Measurements from ENCODE around the gene ALG1. TPM values are rescaled to one million over a fixed set of nuclear protein-coding genes. Genes with fewer than 3 reads are reported as not detected.

The ALG1 gene
- total and polyA plus RNA-seq, 5 donors = 8.0 to 11.4 (median 9.5) TPM

DNA sequence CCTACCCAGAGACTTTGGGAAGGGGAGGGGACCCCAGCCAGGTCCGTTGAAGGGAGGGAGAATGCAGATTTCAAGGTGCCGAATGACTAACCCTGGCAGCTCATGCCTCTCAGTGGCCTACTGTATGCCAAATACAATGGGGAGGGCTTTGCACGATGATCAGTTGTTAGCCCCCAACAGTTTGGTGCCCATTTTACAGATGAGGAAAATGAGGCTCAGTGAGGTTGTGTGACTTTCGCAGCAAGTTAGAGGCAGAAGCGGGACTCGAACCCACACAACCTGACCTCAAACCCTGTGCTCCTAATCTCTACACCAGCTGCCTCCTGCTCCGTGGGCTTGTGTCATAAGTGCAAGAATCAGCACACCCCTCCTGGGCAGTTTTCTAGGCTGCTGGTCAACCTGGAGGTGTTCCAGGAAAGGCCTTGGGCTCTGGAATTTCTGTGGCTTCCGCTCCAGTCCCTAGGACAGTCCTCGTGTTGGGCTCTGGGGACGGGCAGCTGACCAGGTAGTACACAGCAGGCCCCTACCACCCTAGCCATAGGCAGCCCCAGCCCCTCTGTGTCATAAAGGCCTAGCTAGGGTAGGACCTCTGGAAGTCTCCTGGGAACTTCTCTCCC, 26.0 kb upstream of the ALG1 start:
- WGBS = 88% methylated on average over 10 of the region's 10 CpGs
- ATAC-seq (no peak), DNase-seq (peak in 1 of 3 donors; percentile 26)
- no peaks in the 10 kb centered on the region for H3K9me3 ChIP-seq (ENCODE audit: control insufficient read depth, low read length)
- H3K4me1 ChIP-seq (ENCODE audit: control insufficient read depth, insufficient read depth, low read length) = no peaks in the 10 kb centered on the region
- no peak overlapping the region for H3K4me3 ChIP-seq (ENCODE audit: low read length)
- intact Hi-C loops (cut with DNase I) = no loop called here
- no peaks in the 10 kb centered on the region for H3K27me3 ChIP-seq (ENCODE audit: control insufficient read depth, insufficient read depth)
- no peak overlapping the region for H3K27ac ChIP-seq (ENCODE audit: low read length)

DNA sequence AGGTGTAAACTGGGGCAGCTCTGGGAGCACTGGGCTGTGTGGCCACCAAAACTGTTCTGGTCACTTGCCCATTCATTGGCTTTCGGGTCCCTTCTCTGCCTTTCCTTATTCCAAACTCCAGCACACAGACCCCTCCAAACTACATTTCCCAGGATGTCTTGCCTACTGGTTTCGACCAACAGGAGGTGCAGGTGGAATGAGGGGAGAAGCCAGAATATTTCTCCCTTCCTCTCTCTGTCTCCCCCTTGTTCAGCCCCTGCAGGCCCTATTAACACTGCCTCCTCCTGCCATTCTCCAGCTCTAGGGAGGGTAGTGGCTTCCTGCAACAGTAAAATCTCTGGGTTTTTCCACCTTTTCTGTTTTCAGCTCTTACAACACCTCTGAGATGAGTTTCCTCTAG, 24.7 kb upstream of the ALG1 start:
- ATAC-seq = no peak
- H3K4me1 ChIP-seq (ENCODE audit: control insufficient read depth, insufficient read depth, low read length) = no peaks in the 10 kb centered on the region
- H3K4me3 ChIP-seq (ENCODE audit: low read length) = no peak overlapping the region
- H3K27ac ChIP-seq (ENCODE audit: low read length) = no peak overlapping the region
- DNase-seq = no peak
- H3K27me3 ChIP-seq (ENCODE audit: control insufficient read depth, insufficient read depth) = no peaks in the 10 kb centered on the region
- no peaks in the 10 kb centered on the region for H3K9me3 ChIP-seq (ENCODE audit: control insufficient read depth, low read length)
- intact Hi-C loops (cut with DNase I) = no loop called here
- WGBS = 79% methylated on average over 2 of the region's 2 CpGs

DNA sequence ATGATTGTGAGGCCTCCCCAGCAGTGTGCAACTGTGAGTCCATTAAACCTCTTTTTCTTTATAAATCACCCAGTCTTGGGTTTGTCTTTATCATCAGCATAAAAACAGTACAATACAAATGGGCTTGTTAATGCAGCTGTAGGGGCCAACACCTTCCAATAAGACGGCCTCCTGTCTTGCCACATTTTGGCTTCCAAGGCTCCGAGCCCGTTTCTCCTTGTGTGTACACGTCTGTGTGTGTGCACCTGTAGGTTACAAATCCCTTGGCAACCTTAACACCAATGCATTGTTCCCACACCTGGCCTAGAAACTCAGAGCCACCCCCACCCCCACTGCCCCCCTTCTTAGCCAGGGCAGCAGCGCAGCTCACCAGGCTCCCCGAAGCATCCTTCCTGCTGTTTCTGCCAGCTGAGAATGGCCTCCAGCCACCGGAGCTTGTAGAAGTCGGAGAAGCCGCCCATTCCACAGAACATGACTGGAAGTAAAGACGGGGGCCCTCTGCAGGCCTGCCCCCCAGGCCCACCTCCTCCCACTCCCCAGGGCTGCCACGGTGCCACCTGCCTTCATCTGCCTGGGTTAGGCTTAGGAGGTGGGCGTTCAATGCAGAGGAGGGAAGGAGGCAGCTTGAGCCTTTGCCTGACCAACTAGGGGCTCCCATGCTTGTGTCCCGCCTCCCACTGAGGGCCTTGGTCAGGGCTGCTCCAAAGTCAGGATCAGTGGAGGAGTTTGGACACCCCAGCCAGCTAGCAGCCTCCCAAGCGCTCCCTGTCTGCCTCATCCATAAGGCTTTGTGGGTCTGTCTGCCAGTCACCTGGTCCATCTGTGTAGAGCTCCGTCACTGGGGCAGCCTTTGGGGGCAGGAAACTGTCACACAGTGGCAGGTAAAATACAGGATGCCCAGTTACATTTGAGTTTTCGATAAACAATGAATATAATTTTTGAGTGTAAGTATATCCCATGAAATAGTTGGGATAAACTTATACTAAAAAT, 16.5 kb upstream of the ALG1 start:
- H3K9me3 ChIP-seq (ENCODE audit: control insufficient read depth, low read length) = no peaks in the 10 kb centered on the region
- no peak overlapping the region for H3K27ac ChIP-seq (ENCODE audit: low read length)
- 88% methylated on average over 16 of the region's 16 CpGs for WGBS
- no peak for DNase-seq
- ATAC-seq = no peak
- H3K27me3 ChIP-seq (ENCODE audit: control insufficient read depth, insufficient read depth) = no peaks in the 10 kb centered on the region
- H3K4me1 ChIP-seq (ENCODE audit: control insufficient read depth, insufficient read depth, low read length) = no peaks in the 10 kb centered on the region
- H3K4me3 ChIP-seq (ENCODE audit: low read length) = no peak overlapping the region
- intact Hi-C loops (cut with DNase I) = no loop called here

DNA sequence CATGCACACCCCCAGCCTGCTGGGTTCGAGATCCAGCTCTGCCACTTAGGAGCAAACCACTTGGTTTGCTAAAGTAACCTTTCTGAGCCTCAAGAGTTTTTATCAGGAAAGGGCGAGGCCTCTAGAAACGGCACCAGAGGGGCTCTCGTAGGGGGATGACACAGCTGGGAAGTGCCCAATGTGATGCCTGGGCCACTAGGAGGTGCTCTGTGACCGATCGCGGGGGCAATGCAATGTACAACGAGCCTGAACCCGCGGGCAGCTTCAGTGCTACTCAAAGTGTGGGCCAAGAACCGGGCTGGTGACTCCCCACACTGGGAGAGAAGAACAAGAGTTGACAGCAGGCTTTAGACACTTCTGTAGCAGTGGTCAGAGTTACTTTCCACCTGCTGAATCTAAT, 15.3 kb upstream of the ALG1 start:
- no peak overlapping the region for H3K4me3 ChIP-seq (ENCODE audit: low read length)
- H3K27me3 ChIP-seq (ENCODE audit: control insufficient read depth, insufficient read depth) = no peaks in the 10 kb centered on the region
- ATAC-seq = peak; percentile 43 to 51
- WGBS = 12% methylated on average over 11 of the region's 11 CpGs
- intact Hi-C loops (cut with DNase I) = no loop called here
- DNase-seq = peak in 1 of 3 donors; percentile 56
- H3K9me3 ChIP-seq (ENCODE audit: control insufficient read depth, low read length) = no peaks in the 10 kb centered on the region
- H3K27ac ChIP-seq (ENCODE audit: low read length) = no peak overlapping the region
- no peaks in the 10 kb centered on the region for H3K4me1 ChIP-seq (ENCODE audit: control insufficient read depth, insufficient read depth, low read length)

DNA sequence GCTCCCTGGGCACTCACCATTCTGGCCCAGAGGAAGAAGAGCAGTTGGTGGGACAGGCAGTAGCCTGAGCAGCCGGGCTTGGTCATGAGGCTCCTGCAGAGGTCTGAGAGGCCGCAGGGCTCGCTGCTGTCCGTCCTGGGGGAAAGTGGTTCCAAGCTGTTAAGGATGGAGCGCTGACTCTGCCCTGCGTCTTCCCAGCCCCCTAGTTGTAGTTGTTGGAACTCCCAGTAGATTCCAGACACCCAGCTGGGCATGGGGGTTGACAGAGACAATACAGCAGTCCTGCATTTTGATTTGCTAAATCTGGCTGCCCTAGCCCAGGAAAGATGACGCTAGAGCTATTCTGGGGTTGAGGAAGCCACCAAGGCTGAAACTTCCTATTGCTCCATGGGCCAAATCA, 13.2 kb upstream of the ALG1 start:
- Histone ChIP-seq H3K27ac (ENCODE audit: low read length) (no peak overlapping the region), H3K9me3 (ENCODE audit: control insufficient read depth, low read length) (no peaks in the 10 kb centered on the region), H3K4me1 (ENCODE audit: control insufficient read depth, insufficient read depth, low read length) (no peaks in the 10 kb centered on the region), H3K27me3 (ENCODE audit: control insufficient read depth, insufficient read depth) (no peaks in the 10 kb centered on the region), H3K4me3 (ENCODE audit: low read length) (no peak overlapping the region)
- intact Hi-C loops (cut with DNase I) = no loop called here
- no peak for ATAC-seq
- 32% methylated on average over 7 of the region's 7 CpGs for WGBS
- DNase-seq = no peak

DNA sequence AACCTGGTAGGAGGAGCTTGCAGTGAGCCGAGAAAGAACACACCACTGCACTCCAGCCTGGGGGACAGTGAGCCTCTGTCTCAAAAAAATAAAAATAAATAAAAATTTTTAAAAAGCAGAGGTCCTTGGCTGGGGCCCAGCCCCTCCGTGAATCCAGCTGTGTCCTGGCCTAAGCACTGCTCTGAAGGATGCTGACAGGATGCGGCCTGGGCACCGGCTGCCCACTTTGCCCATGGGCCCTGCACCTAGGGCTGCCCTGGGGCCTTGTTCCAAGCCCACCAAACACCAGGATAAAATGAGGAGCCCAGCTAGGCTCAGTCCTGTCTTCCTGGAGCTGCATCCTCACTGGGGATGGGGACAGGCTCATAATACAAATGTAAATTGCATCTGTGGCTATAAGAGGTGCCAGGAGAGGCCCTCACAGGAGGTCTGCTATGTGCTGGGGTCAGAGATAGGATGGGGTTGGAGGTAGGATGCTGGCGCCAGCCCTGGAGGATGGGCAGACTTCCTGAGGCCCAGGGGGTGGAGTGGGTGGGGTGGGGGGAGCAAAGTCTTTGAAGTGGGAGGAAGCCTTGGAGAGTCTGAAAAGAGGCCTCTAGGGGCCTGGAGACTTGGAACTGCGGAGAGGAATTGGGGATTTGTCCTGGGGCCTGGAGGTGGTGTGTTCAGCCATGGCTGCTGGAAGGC, 12.1 kb upstream of the ALG1 start:
- intact Hi-C loops (cut with DNase I) = no loop called here
- Histone ChIP-seq H3K9me3 (ENCODE audit: control insufficient read depth, low read length) (no peaks in the 10 kb centered on the region), H3K27me3 (ENCODE audit: control insufficient read depth, insufficient read depth) (no peaks in the 10 kb centered on the region), H3K27ac (ENCODE audit: low read length) (no peak overlapping the region), H3K4me3 (ENCODE audit: low read length) (no peak overlapping the region), H3K4me1 (ENCODE audit: control insufficient read depth, insufficient read depth, low read length) (no peaks in the 10 kb centered on the region)
- no peak for ATAC-seq
- DNase-seq = no peak
- WGBS = 67% methylated on average over 6 of the region's 6 CpGs

DNA sequence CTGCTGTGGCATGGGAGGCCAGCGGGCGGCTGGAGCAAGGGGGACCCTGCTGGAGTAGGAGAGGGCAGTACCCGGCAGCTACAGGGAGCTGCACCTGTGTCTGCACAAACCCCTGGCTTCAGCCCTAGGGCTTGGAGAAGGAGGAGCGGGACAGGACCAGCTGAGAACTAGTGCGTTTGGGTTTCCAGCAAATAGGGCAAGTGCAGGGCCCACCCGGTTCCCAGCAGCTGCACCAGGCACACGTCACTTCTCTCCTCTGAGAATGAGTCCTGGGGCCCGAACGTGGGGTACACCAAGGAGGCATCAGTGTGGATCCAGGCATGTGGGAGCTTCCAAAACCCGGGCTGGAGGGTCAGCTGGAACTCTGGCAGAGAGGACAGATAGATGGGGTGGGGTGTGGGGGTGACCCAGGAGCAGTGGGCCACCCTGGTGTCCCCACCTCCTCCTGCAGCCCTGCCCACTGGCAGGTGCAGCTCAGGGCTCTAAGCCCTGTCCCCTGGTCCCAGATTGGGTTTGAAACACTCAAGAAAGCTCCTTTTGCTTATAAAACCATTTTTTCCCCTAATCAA, 11.5 kb upstream of the ALG1 start:
- DNase-seq (no peak), ATAC-seq (no peak)
- Histone ChIP-seq H3K4me1 (ENCODE audit: control insufficient read depth, insufficient read depth, low read length) (no peaks in the 10 kb centered on the region), H3K27ac (ENCODE audit: low read length) (no peak overlapping the region), H3K9me3 (ENCODE audit: control insufficient read depth, low read length) (no peaks in the 10 kb centered on the region), H3K4me3 (ENCODE audit: low read length) (no peak overlapping the region), H3K27me3 (ENCODE audit: control insufficient read depth, insufficient read depth) (no peaks in the 10 kb centered on the region)
- intact Hi-C loops (cut with DNase I) = no loop called here
- WGBS = 77% methylated on average over 10 of the region's 10 CpGs

DNA sequence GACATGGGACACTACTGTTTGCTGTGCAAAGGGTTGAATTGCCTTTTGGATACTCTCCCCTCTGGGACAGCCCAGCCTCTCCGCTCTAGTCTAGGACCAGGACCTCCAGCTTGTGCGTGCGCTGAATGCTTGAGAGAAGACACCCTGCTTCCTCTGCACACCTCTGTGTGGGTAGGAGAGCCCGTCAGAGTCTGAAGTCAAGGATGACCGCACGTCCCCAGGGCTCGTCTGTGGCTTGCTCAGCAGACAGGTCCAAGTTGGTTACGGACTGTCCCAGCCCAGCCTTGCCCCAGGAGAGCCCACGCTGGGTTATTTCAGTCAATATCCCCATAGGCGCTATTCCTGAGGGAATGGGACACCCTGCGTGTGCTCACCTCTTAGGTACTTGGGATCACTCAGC, 9.6 kb upstream of the ALG1 start:
- Histone ChIP-seq H3K27me3 (ENCODE audit: control insufficient read depth, insufficient read depth) (no peaks in the 10 kb centered on the region), H3K27ac (ENCODE audit: low read length) (no peak overlapping the region), H3K4me1 (ENCODE audit: control insufficient read depth, insufficient read depth, low read length) (no peaks in the 10 kb centered on the region), H3K9me3 (ENCODE audit: control insufficient read depth, low read length) (no peaks in the 10 kb centered on the region), H3K4me3 (ENCODE audit: low read length) (no peak overlapping the region)
- intact Hi-C loops (cut with DNase I) = no loop called here
- DNase-seq (no peak), ATAC-seq (no peak)
- WGBS = 81% methylated on average over 11 of the region's 11 CpGs

DNA sequence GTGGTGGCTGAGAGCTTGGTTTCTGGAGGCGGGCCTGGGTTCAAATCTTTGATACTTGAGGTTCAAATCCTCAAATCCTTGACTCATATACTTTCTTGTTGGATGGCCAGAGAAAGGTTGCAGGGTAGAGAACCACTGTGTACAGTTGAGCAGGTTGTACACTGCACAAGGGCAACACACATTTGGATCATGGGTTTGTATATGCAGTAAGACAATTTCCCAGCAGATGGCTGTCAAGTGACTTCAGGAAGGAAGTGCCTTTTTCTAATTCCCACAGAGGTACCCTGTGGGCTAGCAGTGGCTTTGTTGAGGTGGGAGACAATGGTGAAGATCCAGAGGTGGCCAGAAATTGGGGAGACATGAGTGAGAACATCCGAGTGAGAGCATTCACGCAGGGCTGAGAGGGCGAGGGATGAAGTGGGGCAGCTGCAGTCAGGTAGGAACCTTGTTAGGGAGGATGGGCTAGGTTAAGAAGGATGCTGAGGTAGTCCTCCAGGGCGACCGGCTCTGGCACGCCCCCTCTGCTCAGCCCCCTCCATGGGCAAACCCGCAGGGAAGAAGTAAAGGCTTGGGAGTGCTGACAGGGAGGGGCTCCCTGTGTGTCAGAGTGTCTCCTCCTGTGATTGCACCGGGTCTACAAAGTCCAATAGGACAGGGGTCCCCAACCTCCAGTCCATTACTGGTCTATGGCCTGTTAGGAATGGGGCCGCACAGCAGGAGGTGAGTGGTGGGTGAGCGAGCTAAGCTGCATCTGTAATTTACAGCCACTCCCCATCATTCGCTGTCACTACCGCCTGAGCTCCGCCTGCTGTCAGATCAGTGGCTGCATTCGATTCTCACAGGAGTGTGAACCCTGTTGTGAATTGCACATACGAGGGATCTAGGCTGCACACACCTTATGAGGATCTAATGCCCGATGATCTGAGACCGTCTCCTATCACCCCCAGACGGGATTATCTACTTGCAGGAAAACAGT, 8.6 kb upstream of the ALG1 start:
- no peak overlapping the region for H3K27ac ChIP-seq (ENCODE audit: low read length)
- no peaks in the 10 kb centered on the region for H3K4me1 ChIP-seq (ENCODE audit: control insufficient read depth, insufficient read depth, low read length)
- no peaks in the 10 kb centered on the region for H3K9me3 ChIP-seq (ENCODE audit: control insufficient read depth, low read length)
- H3K4me3 ChIP-seq (ENCODE audit: low read length) = no peak overlapping the region
- 59% methylated on average over 19 of the region's 19 CpGs for WGBS
- no peak for ATAC-seq
- intact Hi-C loops (cut with DNase I) = no loop called here
- no peaks in the 10 kb centered on the region for H3K27me3 ChIP-seq (ENCODE audit: control insufficient read depth, insufficient read depth)
- no peak for DNase-seq

DNA sequence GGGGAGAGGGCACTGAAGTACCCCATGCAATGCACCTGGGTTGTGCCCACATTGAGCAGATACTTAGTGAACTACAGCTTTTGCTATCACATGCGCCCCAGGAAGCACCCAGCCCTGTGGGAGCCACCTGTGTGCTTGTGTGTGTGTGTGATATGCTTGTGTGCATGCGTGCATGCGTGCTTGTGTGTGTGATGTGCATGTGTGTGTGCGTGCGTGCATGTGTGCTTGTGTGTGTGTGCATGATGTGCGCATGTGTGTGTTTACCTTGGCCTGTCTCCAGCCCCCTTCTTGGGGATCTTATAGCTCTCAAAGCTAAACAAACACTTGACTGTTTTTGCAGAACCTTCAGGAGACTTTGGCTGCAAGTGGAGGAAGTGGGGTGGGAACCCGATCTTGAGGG, 6.7 kb upstream of the ALG1 start:
- intact Hi-C loops (cut with DNase I) = no loop called here

More for the DNA sequence above, 6.7 kb upstream of the ALG1 start:
- 65% methylated on average over 7 of the region's 7 CpGs for WGBS
- Histone ChIP-seq H3K4me1 (ENCODE audit: control insufficient read depth, insufficient read depth, low read length) (no peaks in the 10 kb centered on the region), H3K4me3 (ENCODE audit: low read length) (no peak overlapping the region), H3K9me3 (ENCODE audit: control insufficient read depth, low read length) (no peaks in the 10 kb centered on the region), H3K27me3 (ENCODE audit: control insufficient read depth, insufficient read depth) (no peaks in the 10 kb centered on the region), H3K27ac (ENCODE audit: low read length) (no peak overlapping the region)
- ATAC-seq = no peak
- no peak for DNase-seq
